Mammary epithelial cell (primary cell): ENCODE results near the gene IL5.

Experiments used
- EZH2 ChIP-seq: IDR thresholded peaks from 2 replicates; pipeline ENCODE4 v1.6.1; 2012; ENCODE audit warnings: low read length, inconsistent platforms, borderline replicate concordance
- TF ChIP-seq, protein P1 (sequence below), 2 donors: IDR thresholded peaks in 1 of 2; conservative IDR thresholded peaks in 1 of 2; 2 replicates each; pipeline ENCODE4 v1.5.1; 2011 to 2012; ENCODE audit warnings: inconsistent platforms in 2 of 2, low read length in 2 of 2, mild to moderate bottlenecking in 2 of 2, control low read depth in 1 of 2, low read depth in 1 of 2; ENCODE audit not compliant: insufficient read depth in 1 of 2; ENCODE audit errors: extremely low read depth in 1 of 2

DNA sequence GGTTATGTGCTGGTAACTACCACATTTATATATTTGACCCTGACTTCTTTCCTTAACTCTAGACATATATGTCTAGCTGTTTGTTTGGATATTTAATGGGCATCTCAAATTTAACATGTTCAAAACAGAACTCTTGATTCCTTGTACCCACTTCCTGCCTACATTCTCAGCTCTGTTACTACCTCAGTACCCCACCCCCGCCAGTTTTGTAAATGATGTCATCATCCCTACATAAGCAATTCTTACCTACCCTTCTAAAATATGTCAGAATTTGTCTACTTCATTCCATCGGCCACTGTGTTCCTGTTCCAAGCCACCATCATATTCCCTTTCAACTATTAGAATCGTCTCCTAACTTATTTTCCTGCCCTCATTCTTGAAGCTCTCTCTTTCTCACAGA is 18.3 kb upstream of the IL5 start:
- TF ChIP-seq EZH2, result no peak
- TF ChIP-seq, protein P1, sequence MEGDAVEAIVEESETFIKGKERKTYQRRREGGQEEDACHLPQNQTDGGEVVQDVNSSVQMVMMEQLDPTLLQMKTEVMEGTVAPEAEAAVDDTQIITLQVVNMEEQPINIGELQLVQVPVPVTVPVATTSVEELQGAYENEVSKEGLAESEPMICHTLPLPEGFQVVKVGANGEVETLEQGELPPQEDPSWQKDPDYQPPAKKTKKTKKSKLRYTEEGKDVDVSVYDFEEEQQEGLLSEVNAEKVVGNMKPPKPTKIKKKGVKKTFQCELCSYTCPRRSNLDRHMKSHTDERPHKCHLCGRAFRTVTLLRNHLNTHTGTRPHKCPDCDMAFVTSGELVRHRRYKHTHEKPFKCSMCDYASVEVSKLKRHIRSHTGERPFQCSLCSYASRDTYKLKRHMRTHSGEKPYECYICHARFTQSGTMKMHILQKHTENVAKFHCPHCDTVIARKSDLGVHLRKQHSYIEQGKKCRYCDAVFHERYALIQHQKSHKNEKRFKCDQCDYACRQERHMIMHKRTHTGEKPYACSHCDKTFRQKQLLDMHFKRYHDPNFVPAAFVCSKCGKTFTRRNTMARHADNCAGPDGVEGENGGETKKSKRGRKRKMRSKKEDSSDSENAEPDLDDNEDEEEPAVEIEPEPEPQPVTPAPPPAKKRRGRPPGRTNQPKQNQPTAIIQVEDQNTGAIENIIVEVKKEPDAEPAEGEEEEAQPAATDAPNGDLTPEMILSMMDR (conservative IDR thresholded peaks at IDR 0.05 in 1 of 2, IDR thresholded peaks at IDR 0.05 in 1 of 2; ENCODE audit: extremely low read depth in 1 of 2, insufficient read depth in 1 of 2, low read depth in 1 of 2, low read length in 2 of 2), result no peak
